Cerebellar cortex (tissue), 1 donor: Measurements from ENCODE around the gene IMPDH2.

ENCODE experiments used
- DNase-seq: peaks from one replicate; pipeline ENCODE4 v3.0.0-alpha.2; 2015; ENCODE audit warnings: low spot score

The IMPDH2 gene

GRCh38 chr3:49028673-49029562 is at the start of gene IMPDH2:
IMPDH2 (minus strand) TSS chr3:49029398; CDS start chr3:49029350, 48 bp downstream.
- DNase-seq = peak; percentile 93

- DNase-seq = no peak
Measured at GRCh38 chr3:49076646-49077045, 47.4 kb upstream of the IMPDH2 start.

GRCh38 chr3:49076116-49076515 is 46.9 kb upstream of the IMPDH2 start:
- DNase-seq = no peak

- DNase-seq = no peak
Measured at GRCh38 chr3:49058011-49058410, 28.8 kb upstream of the IMPDH2 start.

- DNase-seq = no peak
Measured at GRCh38 chr3:49057268-49057667, 28.1 kb upstream of the IMPDH2 start.

GRCh38 chr3:49054344-49054862 is 25.2 kb upstream of the IMPDH2 start:
- no peak for DNase-seq

- DNase-seq = no peak
Measured at GRCh38 chr3:49053543-49053942, 24.3 kb upstream of the IMPDH2 start.

GRCh38 chr3:49035281-49035680 is 6.1 kb upstream of the IMPDH2 start:
- no peak for DNase-seq

- DNase-seq = no peak
Measured at GRCh38 chr3:49034650-49035049, 5.5 kb upstream of the IMPDH2 start.

GRCh38 chr3:49032646-49033304 is 3.6 kb upstream of the IMPDH2 start:
- DNase-seq = no peak

- DNase-seq = no peak
Measured at GRCh38 chr3:49030321-49030720, 1.1 kb upstream of the IMPDH2 start.

- no peak for DNase-seq
Measured at GRCh38 chr3:49029563-49029884, 326 bp upstream of the IMPDH2 start.

- DNase-seq = no peak
Measured at GRCh38 chr3:49028298-49028672, 913 bp downstream of the IMPDH2 start.

GRCh38 chr3:49027634-49028033 is 1.6 kb downstream of the IMPDH2 start:
- DNase-seq = no peak

GRCh38 chr3:49026536-49026935 is 2.7 kb downstream of the IMPDH2 start:
- no peak for DNase-seq

GRCh38 chr3:49025793-49026520 is 3.2 kb downstream of the IMPDH2 start:
- no peak for DNase-seq

- DNase-seq = no peak
Measured at GRCh38 chr3:49025005-49025792, 4.0 kb downstream of the IMPDH2 start.

GRCh38 chr3:49024449-49024848 is 4.7 kb downstream of the IMPDH2 start:
- no peak for DNase-seq

- no peak for DNase-seq
Measured at GRCh38 chr3:49023775-49024174, 5.4 kb downstream of the IMPDH2 start.

- no peak for DNase-seq
Measured at GRCh38 chr3:49022688-49023171, 6.5 kb downstream of the IMPDH2 start.

- peak; percentile 90 for DNase-seq
Measured at GRCh38 chr3:49021813-49022687, 7.1 kb downstream of the IMPDH2 start, which contains the start of gene NDUFAF3. NDUFAF3 (plus strand) TSS chr3:49022121; CDS start chr3:49022145, 24 bp downstream.
